ENCODE measurements around the gene YPEL5. TPM values are rescaled to one million over a fixed set of nuclear protein-coding genes. Genes with fewer than 3 reads are reported as not detected.

Gene YPEL5
- total RNA-seq, 1 donor from 2014 or later: 120 TPM

GRCh38 chr2:30164131-30164925 is 17.5 kb downstream of the YPEL5 start:
- H3K9me3 Mint-ChIP-seq (ENCODE audit: unreplicated experiment): no peaks in the 10 kb centered on the region
- H3K4me3 Mint-ChIP-seq (ENCODE audit: unreplicated experiment): no peak overlapping the region
- no peak for DNase-seq (ENCODE audit: low spot score)
- TF ChIP-seq CTCF (IDR thresholded peaks at IDR 0.05; ENCODE audit: unreplicated experiment): no peak
- no peaks in the 10 kb centered on the region for H3K27me3 Mint-ChIP-seq (ENCODE audit: unreplicated experiment)
- no peak overlapping the region for H3K27ac Mint-ChIP-seq (ENCODE audit: unreplicated experiment)
- no peaks in the 10 kb centered on the region for H3K4me1 Mint-ChIP-seq (ENCODE audit: unreplicated experiment)
- H3K36me3 Mint-ChIP-seq (ENCODE audit: low read depth, unreplicated experiment): no peaks in the 10 kb centered on the region

GRCh38 chr2:30165050-30165520 is 18.3 kb downstream of the YPEL5 start:
- H3K9me3 Mint-ChIP-seq (ENCODE audit: unreplicated experiment): no peaks in the 10 kb centered on the region
- peak; percentile 95 for TF ChIP-seq CTCF (IDR thresholded peaks at IDR 0.05; ENCODE audit: unreplicated experiment)
- DNase-seq (ENCODE audit: low spot score): peak; percentile 62
- H3K36me3 Mint-ChIP-seq (ENCODE audit: low read depth, unreplicated experiment): no peaks in the 10 kb centered on the region
- no peak overlapping the region for H3K27ac Mint-ChIP-seq (ENCODE audit: unreplicated experiment)
- peaks cover 4% of the 10 kb centered on the region for H3K27me3 Mint-ChIP-seq (ENCODE audit: unreplicated experiment)
- no peaks in the 10 kb centered on the region for H3K4me1 Mint-ChIP-seq (ENCODE audit: unreplicated experiment)
- no peak overlapping the region for H3K4me3 Mint-ChIP-seq (ENCODE audit: unreplicated experiment)

- no peaks in the 10 kb centered on the region for H3K4me1 Mint-ChIP-seq (ENCODE audit: unreplicated experiment)
- no peaks in the 10 kb centered on the region for H3K36me3 Mint-ChIP-seq (ENCODE audit: low read depth, unreplicated experiment)
- H3K27ac Mint-ChIP-seq (ENCODE audit: unreplicated experiment): no peak overlapping the region
- H3K27me3 Mint-ChIP-seq (ENCODE audit: unreplicated experiment): peaks cover 4% of the 10 kb centered on the region
- TF ChIP-seq CTCF (IDR thresholded peaks at IDR 0.05; ENCODE audit: unreplicated experiment): no peak
- no peaks in the 10 kb centered on the region for H3K9me3 Mint-ChIP-seq (ENCODE audit: unreplicated experiment)
- no peak overlapping the region for H3K4me3 Mint-ChIP-seq (ENCODE audit: unreplicated experiment)
- no peak for DNase-seq (ENCODE audit: low spot score)
Observed at GRCh38 chr2:30165617-30166016, 18.8 kb downstream of the YPEL5 start.

GRCh38 chr2:30172627-30173026 is 25.8 kb downstream of the YPEL5 start:
- H3K27me3 Mint-ChIP-seq (ENCODE audit: unreplicated experiment): peaks cover 4% of the 10 kb centered on the region
- H3K36me3 Mint-ChIP-seq (ENCODE audit: low read depth, unreplicated experiment): no peaks in the 10 kb centered on the region
- no peak overlapping the region for H3K4me3 Mint-ChIP-seq (ENCODE audit: unreplicated experiment)
- H3K4me1 Mint-ChIP-seq (ENCODE audit: unreplicated experiment): no peaks in the 10 kb centered on the region
- no peak overlapping the region for H3K27ac Mint-ChIP-seq (ENCODE audit: unreplicated experiment)
- TF ChIP-seq CTCF (IDR thresholded peaks at IDR 0.05; ENCODE audit: unreplicated experiment): no peak
- H3K9me3 Mint-ChIP-seq (ENCODE audit: unreplicated experiment): no peaks in the 10 kb centered on the region
- no peak for DNase-seq (ENCODE audit: low spot score)

- H3K4me1 Mint-ChIP-seq (ENCODE audit: unreplicated experiment): no peaks in the 10 kb centered on the region
- no peaks in the 10 kb centered on the region for H3K27me3 Mint-ChIP-seq (ENCODE audit: unreplicated experiment)
Observed at GRCh38 chr2:30177440-30177839, 30.6 kb downstream of the YPEL5 start.

More at GRCh38 chr2:30177440-30177839, 30.6 kb downstream of the YPEL5 start:
- no peak for TF ChIP-seq CTCF (IDR thresholded peaks at IDR 0.05; ENCODE audit: unreplicated experiment)
- no peaks in the 10 kb centered on the region for H3K36me3 Mint-ChIP-seq (ENCODE audit: low read depth, unreplicated experiment)
- no peak for DNase-seq (ENCODE audit: low spot score)
- H3K4me3 Mint-ChIP-seq (ENCODE audit: unreplicated experiment): no peak overlapping the region
- no peak overlapping the region for H3K27ac Mint-ChIP-seq (ENCODE audit: unreplicated experiment)
- no peaks in the 10 kb centered on the region for H3K9me3 Mint-ChIP-seq (ENCODE audit: unreplicated experiment)
